ENCODE data around the gene SPAST.
"Not testable (repeated sequence)": the region's sequence is repeated elsewhere in the genome, so short reads cannot be mapped to it uniquely, and the experiment has no call there.

Gene SPAST

GRCh38 chr2:32067549-32067948, 4.2 kb downstream of the SPAST start:
- Histone ChIP-seq H3K9ac (ENCODE audit: low read depth, low read length) (no peak overlapping the region), H3K4me1 (ENCODE audit: insufficient read depth, low read length) (no peaks in the 10 kb centered on the region), H3K9me3 (ENCODE audit: control insufficient read depth, insufficient read depth, low read length) (no peaks in the 10 kb centered on the region), H3K36me3 (ENCODE audit: insufficient read depth, low read length) (no peaks in the 10 kb centered on the region)

- Histone ChIP-seq H3K36me3 (ENCODE audit: insufficient read depth, low read length) (no peaks in the 10 kb centered on the region), H3K4me1 (ENCODE audit: insufficient read depth, low read length) (no peaks in the 10 kb centered on the region), H3K9me3 (ENCODE audit: control insufficient read depth, insufficient read depth, low read length) (no peaks in the 10 kb centered on the region), H3K9ac (ENCODE audit: low read depth, low read length) (no peak overlapping the region)
Measured at GRCh38 chr2:32074134-32074506, 10.8 kb downstream of the SPAST start.

- Histone ChIP-seq H3K4me1 (ENCODE audit: insufficient read depth, low read length) (no peaks in the 10 kb centered on the region), H3K36me3 (ENCODE audit: insufficient read depth, low read length) (no peaks in the 10 kb centered on the region), H3K9me3 (ENCODE audit: control insufficient read depth, insufficient read depth, low read length) (no peaks in the 10 kb centered on the region), H3K9ac (ENCODE audit: low read depth, low read length) (no peak overlapping the region)
Measured at GRCh38 chr2:32095671-32096070, 32.3 kb downstream of the SPAST start.

GRCh38 chr2:32108111-32108510, 44.8 kb downstream of the SPAST start:
- no peaks in the 10 kb centered on the region for H3K4me1 ChIP-seq (ENCODE audit: insufficient read depth, low read length)
- H3K9me3 ChIP-seq (ENCODE audit: control insufficient read depth, insufficient read depth, low read length): 0 out of 2 replicates have a peak, but pooled peaks cover 3% of the 10 kb centered on the region
- H3K36me3 ChIP-seq (ENCODE audit: insufficient read depth, low read length): no peaks in the 10 kb centered on the region; the same call in 1 of the 2 replicates
- H3K9ac ChIP-seq (ENCODE audit: low read depth, low read length): no peak overlapping the region

- no peaks in the 10 kb centered on the region for H3K4me1 ChIP-seq (ENCODE audit: insufficient read depth, low read length)
- no peaks in the 10 kb centered on the region for H3K9me3 ChIP-seq (ENCODE audit: control insufficient read depth, insufficient read depth, low read length)
- H3K9ac ChIP-seq (ENCODE audit: low read depth, low read length): no peak overlapping the region
- H3K36me3 ChIP-seq (ENCODE audit: insufficient read depth, low read length): no peaks in the 10 kb centered on the region
Measured at GRCh38 chr2:32118055-32118454, 54.7 kb downstream of the SPAST start.

- Histone ChIP-seq H3K4me1 (ENCODE audit: insufficient read depth, low read length) (no peaks in the 10 kb centered on the region), H3K9ac (ENCODE audit: low read depth, low read length) (no peak overlapping the region), H3K36me3 (ENCODE audit: insufficient read depth, low read length) (no peaks in the 10 kb centered on the region), H3K9me3 (ENCODE audit: control insufficient read depth, insufficient read depth, low read length) (no peaks in the 10 kb centered on the region)
Measured at GRCh38 chr2:32119161-32119560, 55.8 kb downstream of the SPAST start.

GRCh38 chr2:32124660-32125059, 61.3 kb downstream of the SPAST start:
- H3K9me3 ChIP-seq (ENCODE audit: control insufficient read depth, insufficient read depth, low read length): no peaks in the 10 kb centered on the region
- H3K4me1 ChIP-seq (ENCODE audit: insufficient read depth, low read length): no peaks in the 10 kb centered on the region
- no peaks in the 10 kb centered on the region for H3K36me3 ChIP-seq (ENCODE audit: insufficient read depth, low read length)
- no peak overlapping the region for H3K9ac ChIP-seq (ENCODE audit: low read depth, low read length)

GRCh38 chr2:32128636-32129035, 65.3 kb downstream of the SPAST start:
- H3K4me1 ChIP-seq (ENCODE audit: insufficient read depth, low read length): no peaks in the 10 kb centered on the region
- H3K36me3 ChIP-seq (ENCODE audit: insufficient read depth, low read length): no peaks in the 10 kb centered on the region

GRCh38 chr2:32129086-32129485, 65.7 kb downstream of the SPAST start:
- Histone ChIP-seq H3K9ac (ENCODE audit: low read depth, low read length) (no peak overlapping the region), H3K9me3 (ENCODE audit: control insufficient read depth, insufficient read depth, low read length) (no peaks in the 10 kb centered on the region), H3K36me3 (ENCODE audit: insufficient read depth, low read length) (no peaks in the 10 kb centered on the region), H3K4me1 (ENCODE audit: insufficient read depth, low read length) (no peaks in the 10 kb centered on the region)

More at GRCh38 chr2:32128636-32129035, 65.3 kb downstream of the SPAST start:
- no peaks in the 10 kb centered on the region for H3K9me3 ChIP-seq (ENCODE audit: control insufficient read depth, insufficient read depth, low read length)
- no peak overlapping the region for H3K9ac ChIP-seq (ENCODE audit: low read depth, low read length)

- H3K9me3 ChIP-seq (ENCODE audit: control insufficient read depth, insufficient read depth, low read length): no peaks in the 10 kb centered on the region
- no peaks in the 10 kb centered on the region for H3K4me1 ChIP-seq (ENCODE audit: insufficient read depth, low read length)
- H3K36me3 ChIP-seq (ENCODE audit: insufficient read depth, low read length): no peaks in the 10 kb centered on the region
- no peak overlapping the region for H3K9ac ChIP-seq (ENCODE audit: low read depth, low read length)
Measured at GRCh38 chr2:32135409-32135808, 72.1 kb downstream of the SPAST start.

- Histone ChIP-seq H3K9me3 (ENCODE audit: control insufficient read depth, insufficient read depth, low read length) (no peaks in the 10 kb centered on the region), H3K36me3 (ENCODE audit: insufficient read depth, low read length) (no peaks in the 10 kb centered on the region), H3K9ac (ENCODE audit: low read depth, low read length) (no peak overlapping the region), H3K4me1 (ENCODE audit: insufficient read depth, low read length) (no peaks in the 10 kb centered on the region)
Measured at GRCh38 chr2:32136097-32136496, 72.7 kb downstream of the SPAST start.

GRCh38 chr2:32151544-32151943, 88.2 kb downstream of the SPAST start:
- H3K9me3 ChIP-seq (ENCODE audit: control insufficient read depth, insufficient read depth, low read length); H3K36me3 ChIP-seq (ENCODE audit: insufficient read depth, low read length); H3K4me1 ChIP-seq (ENCODE audit: insufficient read depth, low read length); H3K9ac ChIP-seq (ENCODE audit: low read depth, low read length): not testable (repeated sequence)

GRCh38 chr2:32159678-32160077, 96.3 kb downstream of the SPAST start:
- Histone ChIP-seq H3K36me3 (ENCODE audit: insufficient read depth, low read length) (no peaks in the 10 kb centered on the region), H3K9me3 (ENCODE audit: control insufficient read depth, insufficient read depth, low read length) (no peaks in the 10 kb centered on the region), H3K4me1 (ENCODE audit: insufficient read depth, low read length) (no peaks in the 10 kb centered on the region), H3K9ac (ENCODE audit: low read depth, low read length) (no peak overlapping the region)

GRCh38 chr2:32161296-32161695, 97.9 kb downstream of the SPAST start:
- Histone ChIP-seq H3K9ac (ENCODE audit: low read depth, low read length) (no peak overlapping the region), H3K4me1 (ENCODE audit: insufficient read depth, low read length) (no peaks in the 10 kb centered on the region), H3K36me3 (ENCODE audit: insufficient read depth, low read length) (no peaks in the 10 kb centered on the region), H3K9me3 (ENCODE audit: control insufficient read depth, insufficient read depth, low read length) (no peaks in the 10 kb centered on the region)

GRCh38 chr2:32164254-32164653, 100.9 kb downstream of the SPAST start:
- H3K4me1 ChIP-seq (ENCODE audit: insufficient read depth, low read length); H3K36me3 ChIP-seq (ENCODE audit: insufficient read depth, low read length): not testable (repeated sequence)
- H3K9ac ChIP-seq (ENCODE audit: low read depth, low read length): peak overlapping the region; percentile 83; the same call in 1 of the 2 replicates

GRCh38 chr2:32165027-32165347, 101.6 kb downstream of the SPAST start:
- H3K36me3 ChIP-seq (ENCODE audit: insufficient read depth, low read length); H3K9me3 ChIP-seq (ENCODE audit: control insufficient read depth, insufficient read depth, low read length); H3K4me1 ChIP-seq (ENCODE audit: insufficient read depth, low read length): not testable (repeated sequence)
- H3K9ac ChIP-seq (ENCODE audit: low read depth, low read length): peak overlapping the region; percentile 83

More at GRCh38 chr2:32164254-32164653, 100.9 kb downstream of the SPAST start:
- H3K9me3 ChIP-seq (ENCODE audit: control insufficient read depth, insufficient read depth, low read length): not testable (repeated sequence)

Measured in ES-I3 (cell line).